IMR-90 (cell line): ENCODE data around the gene HOXA10. TPM values are rescaled to one million over a fixed set of nuclear protein-coding genes. Genes with fewer than 3 reads are reported as not detected.

Experiments
- ATAC-seq: fragments of 200-7000 bp; cut with Tn5 transposase; 2 replicates; pipeline ENCODE4 v1.9.1; 2020; ENCODE audit warnings: low read depth, mild to moderate bottlenecking, moderate library complexity
- BruUV-seq: library from RNA; stranded (reverse); fragments of 400-500 nt; replicated peaks from 2 replicates; lab custom pipeline; 2021; lab: Mats Ljungman, UMichigan
- CTCF ChIA-PET: fragments of 300-600 bp; formaldehyde crosslinking; extraction: SDS; loops from one replicate; lab custom pipeline; 2021; ENCODE audit warnings: antibody characterized with exemption; lab: Yijun Ruan, JAX
- POLR2A ChIA-PET: fragments of 300-600 bp; sonication (Branson Sonifier 250); formaldehyde crosslinking; loops from one replicate; lab custom pipeline; 2022; ENCODE audit warnings: antibody characterized with exemption; ENCODE audit not compliant: unreplicated experiment; lab: Charles Lee
- DNase-seq: peaks from one replicate; pipeline ENCODE4 v3.0.0; 2013
- H2AFZ ChIP-seq: replicated peaks from 2 replicates; pipeline ENCODE3; 2013; ENCODE audit warnings: low read length, mild to moderate bottlenecking; ENCODE audit not compliant: poor library complexity
- H2AK5ac ChIP-seq: 2 replicates; pipeline ENCODE4 v1.6.1; 2013; ENCODE audit warnings: low read depth, low read length, inconsistent platforms
- H2AK9ac ChIP-seq: replicated peaks from 2 replicates; pipeline ENCODE3; 2013; ENCODE audit warnings: mild to moderate bottlenecking, low read depth, low read length, moderate library complexity; ENCODE audit not compliant: poor library complexity
- H2BK120ac ChIP-seq: 2 replicates; pipeline ENCODE4 v1.6.1; 2013; ENCODE audit warnings: low read depth, low read length, inconsistent platforms
- H2BK15ac ChIP-seq: 3 replicates; pipeline ENCODE4 v1.6.1; 2013; ENCODE audit warnings: low read depth, low read length, inconsistent platforms
- H2BK20ac ChIP-seq: 2 replicates; pipeline ENCODE4 v1.6.1; 2013; ENCODE audit warnings: low read depth, mild to moderate bottlenecking, inconsistent platforms, low read length, moderate library complexity
- H2BK5ac ChIP-seq: 2 replicates; pipeline ENCODE4 v1.6.1; 2013; ENCODE audit warnings: mild to moderate bottlenecking, low read depth, low read length, inconsistent platforms; ENCODE audit not compliant: poor library complexity, severe bottlenecking
- H3K14ac ChIP-seq: replicated peaks from 2 replicates; pipeline ENCODE4 v1.6.1; 2013; ENCODE audit warnings: low read depth, low read length, inconsistent platforms
- H3K18ac ChIP-seq: 2 replicates; pipeline ENCODE4 v1.6.1; 2013; ENCODE audit warnings: low read depth, low read length, control low read depth
- H3K23ac ChIP-seq: 2 replicates; pipeline ENCODE4 v1.6.1; 2013; ENCODE audit warnings: low read depth, low read length, inconsistent platforms
- H3K27ac ChIP-seq: 2 replicates; pipeline ENCODE4 v1.5.1; 2013; ENCODE audit warnings: mild to moderate bottlenecking, control low read depth, low read length; ENCODE audit not compliant: insufficient read depth
- H3K27me3 ChIP-seq: 2 replicates; pipeline ENCODE4 v1.6.1; 2013; ENCODE audit warnings: low read length; ENCODE audit not compliant: control insufficient read depth, insufficient read depth
- H3K36me3 ChIP-seq: 2 replicates; pipeline ENCODE4 v1.6.1; 2013; ENCODE audit warnings: low read length, mixed read lengths; ENCODE audit not compliant: control insufficient read depth, insufficient read depth
- H3K4ac ChIP-seq: 2 replicates; pipeline ENCODE4 v1.6.1; 2013; ENCODE audit warnings: low read depth, low read length, inconsistent platforms
- H3K4me1 ChIP-seq: 2 replicates; pipeline ENCODE4 v1.6.1; 2013; ENCODE audit warnings: low read length, mixed read lengths; ENCODE audit not compliant: control insufficient read depth, insufficient read depth
- H3K4me2 ChIP-seq: 2 replicates; pipeline ENCODE4 v1.6.1; 2013; ENCODE audit warnings: low read depth, mild to moderate bottlenecking, control low read depth, low read length, moderate library complexity
- H3K4me3 ChIP-seq: 2 replicates; pipeline ENCODE4 v1.5.1; 2013; ENCODE audit warnings: low read depth, mild to moderate bottlenecking, control low read depth, low read length, moderate library complexity; ENCODE audit not compliant: insufficient read depth
- H3K56ac ChIP-seq: 2 replicates; pipeline ENCODE4 v1.6.1; 2013; ENCODE audit warnings: low read length, inconsistent platforms; ENCODE audit not compliant: insufficient read depth; ENCODE audit errors: extremely low read depth
- H3K79me1 ChIP-seq, 2 experiments: 2 replicates each; pipeline ENCODE4 v1.6.1; 2013; ENCODE audit warnings: low read length in 2 of 2, inconsistent platforms in 1 of 2, low read depth in 1 of 2
- H3K9ac ChIP-seq: 2 replicates; pipeline ENCODE4 v1.6.1; 2013; ENCODE audit warnings: low read depth, low read length, control low read depth
- H3K9me1 ChIP-seq: 2 replicates; pipeline ENCODE4 v1.6.1; 2013; ENCODE audit warnings: low read length, inconsistent platforms; ENCODE audit not compliant: insufficient read depth
- H3K9me3 ChIP-seq: 2 replicates; pipeline ENCODE4 v1.6.1; 2013; ENCODE audit warnings: low read length; ENCODE audit not compliant: control insufficient read depth, insufficient read depth
- H4K20me1 ChIP-seq: 2 replicates; pipeline ENCODE4 v1.6.1; 2013; ENCODE audit warnings: low read length, inconsistent platforms; ENCODE audit not compliant: insufficient read depth
- H4K5ac ChIP-seq: 2 replicates; pipeline ENCODE4 v1.6.1; 2013; ENCODE audit warnings: mild to moderate bottlenecking, low read depth, low read length, control low read depth
- H4K8ac ChIP-seq, 2 experiments: 2 replicates each; pipeline ENCODE4 v1.6.1; 2013; ENCODE audit warnings: low read depth in 2 of 2, low read length in 2 of 2, control low read depth in 1 of 2, inconsistent platforms in 1 of 2
- H4K91ac ChIP-seq: 2 replicates; pipeline ENCODE4 v1.6.1; 2013; ENCODE audit warnings: low read depth, low read length, inconsistent platforms; ENCODE audit not compliant: insufficient read depth
- BHLHE40 ChIP-seq: fragments of 150-350 bp; IDR thresholded peaks from 2 replicates; pipeline ENCODE4 v1.6.1; 2016; ENCODE audit warnings: mild to moderate bottlenecking, low read depth, low read length
- CHD1 ChIP-seq: IDR thresholded peaks from 2 replicates; pipeline ENCODE4 v1.6.1; 2012; ENCODE audit warnings: low read depth, low read length, improper control_type of control experiment
- FOS ChIP-seq: fragments of 150-350 bp; IDR thresholded peaks from 2 replicates; pipeline ENCODE4 v1.6.1; 2016; ENCODE audit warnings: low read depth, low read length
- MAFK ChIP-seq: IDR thresholded peaks from 2 replicates; pipeline ENCODE4 v1.6.1; 2012; ENCODE audit warnings: low read depth, low read length, improper control_type of control experiment
- MAZ ChIP-seq: IDR thresholded peaks from 2 replicates; pipeline ENCODE4 v1.6.1; 2012; ENCODE audit warnings: low read depth, mild to moderate bottlenecking, low read length, improper control_type of control experiment, moderate library complexity, borderline replicate concordance
- POLR2A ChIP-seq: IDR thresholded peaks from 2 replicates; pipeline ENCODE4 v1.6.1; 2012; ENCODE audit warnings: mild to moderate bottlenecking, low read depth, low read length
- RAD21 ChIP-seq: IDR thresholded peaks from 2 replicates; pipeline ENCODE4 v1.6.1; 2012; ENCODE audit warnings: low read length, improper control_type of control experiment
- RCOR1 ChIP-seq: IDR thresholded peaks from 2 replicates; pipeline ENCODE4 v1.6.1; 2012; ENCODE audit warnings: mild to moderate bottlenecking, low read length, improper control_type of control experiment; ENCODE audit not compliant: insufficient replicate concordance
- RFX5 ChIP-seq: IDR thresholded peaks from 2 replicates; pipeline ENCODE4 v1.8.0; 2012; ENCODE audit warnings: low read depth, mild to moderate bottlenecking, low read length, moderate library complexity
- SMC3 ChIP-seq: fragments of 150-350 bp; IDR thresholded peaks from 2 replicates; pipeline ENCODE4 v1.6.1; 2016; ENCODE audit warnings: low read depth, mild to moderate bottlenecking, antibody characterized with exemption, low read length, moderate library complexity
- WGBS, 2 experiments: methylation state at CpG; one replicate each; pipeline versions ENCODE4 v1.1.5 to v1.1.7; 2013; ENCODE audit warnings: missing lambda C conversion rate in 2 of 2; ENCODE audit not compliant: insufficient read length in 1 of 2; ENCODE audit errors: extremely low coverage in 2 of 2; 5-methylcytosine and 5-hydroxymethylcytosine counted together
- dilution Hi-C: fragments of 300-500 bp; cut with HindIII; formaldehyde crosslinking; loops from one replicate; pipeline ENCODE4 v1.14.3; 2018; ENCODE audit warnings: low sequenced_read_pairs; ENCODE audit not compliant: unreplicated experiment
- in situ Hi-C: fragments of 300-500 bp; cut with MboI; formaldehyde crosslinking; loops from 3 replicates; pipeline ENCODE4 v1.14.3; 2019; ENCODE audit warnings: low sequenced_read_pairs, inconsistent platforms, mixed read lengths
- intact Hi-C: fragments of 100-400 bp; cut with micrococcal nuclease; formaldehyde crosslinking; loops from 2 replicates; pipeline ENCODE4 v1.10.0; 2022
- polyA plus RNA-seq, 3 experiments: library from polyadenylated mRNA; depleted of rRNA; stranded (reverse); fragments of >200 nt; gene quantifications; 2 replicates each; pipeline ENCODE4 v1.2.3, GENCODE V29; 2012; ENCODE audit warnings: low replicate concordance in 1 of 3
- total RNA-seq: library from RNA; depleted of rRNA; stranded (reverse); fragments of >200 nt; gene quantifications from 2 replicates; pipeline ENCODE4 v1.2.3, GENCODE V29; 2012
- TF ChIP-seq, protein P1 (sequence below): conservative IDR thresholded peaks from 2 replicates; pipeline ENCODE4 v1.5.1; 2012; ENCODE audit warnings: mild to moderate bottlenecking, low read depth, low read length, improper control_type of control experiment
- TF ChIP-seq, protein P2 (sequence below): fragments of 150-350 bp; IDR thresholded peaks from 2 replicates; pipeline ENCODE4 v1.6.1; 2017; ENCODE audit warnings: mild to moderate bottlenecking, antibody characterized with exemption, low read length, low read depth
- TF ChIP-seq, protein P3 (sequence below): fragments of 150-350 bp; IDR thresholded peaks from 2 replicates; pipeline ENCODE4 v1.6.1; 2016; ENCODE audit warnings: low read depth, mild to moderate bottlenecking, low read length, moderate library complexity, borderline replicate concordance

HOXA10 gene
- total and polyA plus RNA-seq, 2 of the 4 experiments (the other 2 are of a cell fraction), result 0.10 to 0.18 TPM

DNA sequence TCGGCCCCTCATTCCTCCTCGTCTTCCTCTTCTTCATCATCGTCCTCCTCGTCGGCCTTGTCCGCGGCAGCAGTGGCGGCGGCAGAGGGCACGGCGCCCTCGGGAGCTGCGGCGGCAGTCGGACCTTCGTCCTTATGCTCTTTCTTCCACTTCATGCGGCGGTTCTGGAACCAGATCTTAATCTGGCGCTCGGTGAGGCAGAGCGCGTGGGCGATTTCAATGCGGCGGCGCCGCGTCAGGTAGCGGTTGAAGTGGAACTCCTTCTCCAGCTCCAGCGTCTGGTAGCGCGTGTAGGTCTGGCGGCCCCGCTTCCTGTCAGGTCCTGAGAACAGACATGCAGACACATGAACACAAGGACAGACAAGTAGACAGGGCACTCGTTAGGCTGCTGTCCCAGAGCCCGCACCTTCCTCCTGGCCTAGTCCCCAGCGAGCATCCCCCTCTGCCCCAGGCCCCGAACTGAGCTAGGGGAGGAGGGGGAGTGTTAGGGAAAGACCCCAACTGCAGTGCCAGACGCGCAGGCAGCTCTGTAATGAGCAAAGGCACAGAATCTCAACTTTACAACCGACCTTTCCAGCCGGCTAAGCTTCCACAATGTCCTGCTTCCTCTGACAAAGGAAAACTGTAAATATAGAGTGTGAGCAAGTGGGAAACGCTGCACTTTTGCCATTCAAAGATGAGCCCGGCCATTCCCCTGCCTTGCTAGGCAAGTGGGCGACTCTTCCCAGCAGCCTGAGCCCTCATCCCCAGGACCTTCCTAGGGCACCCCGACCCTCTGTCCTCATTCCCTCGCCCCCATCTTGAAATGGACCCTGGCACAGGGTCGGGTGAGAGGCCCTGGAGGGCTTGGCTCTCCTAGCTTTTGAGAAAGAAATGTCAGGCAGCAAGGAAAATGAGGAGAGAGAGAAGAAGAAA lies 19.0 kb downstream of the HOXA10 start:
- peak overlapping the region; percentile 38 for H2AFZ ChIP-seq
- H3K4me1 ChIP-seq, result peaks cover 6% of the 10 kb centered on the region; the same call in 1 of the 2 replicates
- H2AK5ac ChIP-seq, result no peak overlapping the region
- no peak overlapping the region for H4K91ac ChIP-seq
- H3K4me3 ChIP-seq, result peak overlapping the region; percentile 69; the same call in 1 of the 2 replicates
- no peaks in the 10 kb centered on the region for H3K36me3 ChIP-seq
- in situ Hi-C loops, result loop anchor here (5.0 kb wide), 2 partner anchors 788 to 1303 kb away; no protein-coding TSS in a partner anchor
- ChIA-PET CTCF (no interaction called here), POLR2A (no interaction called here)
- H3K79me1 ChIP-seq, result 0 out of 4 replicates have a peak, but pooled peaks cover 0 to 10% of the 10 kb centered on the region in 2 experiments
- H3K18ac ChIP-seq, result no peak overlapping the region
- BruUV-seq, result no TSS peak
- H4K8ac ChIP-seq, result peak overlapping the region; percentile 6 to 90; a peak in 2 of 4 replicates
- peak overlapping the region; percentile 34 for H3K27ac ChIP-seq
- H3K9me3 ChIP-seq, result no peaks in the 10 kb centered on the region
- DNase-seq, result no peak
- peak overlapping the region; percentile 7; the same call in 1 of the 2 replicates for H3K23ac ChIP-seq
- peak overlapping the region; percentile 88 for H3K4me2 ChIP-seq
- WGBS, 2 experiments, result 61% methylated on average over 32 of the region's 48 CpGs; no CpG with 5 or more reads in 1 of the 2 experiments
- dilution Hi-C loops, result no loop called here
- intact Hi-C loops, result no loop called here
- no peak overlapping the region for H2BK20ac ChIP-seq
- no peak overlapping the region for H2AK9ac ChIP-seq
- H3K56ac ChIP-seq, result no peak overlapping the region
- H2BK5ac ChIP-seq, result no peak overlapping the region
- no peak overlapping the region; the same call in 1 of the 2 replicates for H4K5ac ChIP-seq
- H2BK15ac ChIP-seq, result no peak overlapping the region
- no peak overlapping the region for H2BK120ac ChIP-seq
- no peaks in the 10 kb centered on the region; the same call in 1 of the 2 replicates for H3K27me3 ChIP-seq
- H3K9me1 ChIP-seq, result peaks cover 3% of the 10 kb centered on the region; the same call in 1 of the 2 replicates
- H3K9ac ChIP-seq, result peak overlapping the region; percentile 44; the same call in 1 of the 2 replicates
- no peak for ATAC-seq
- 0 out of 2 replicates have a peak overlapping the region, but pooled peaks have one; percentile 3 for H3K4ac ChIP-seq
- H4K20me1 ChIP-seq, result no peaks in the 10 kb centered on the region
- H3K14ac ChIP-seq, result 0 out of 2 replicates have a peak overlapping the region, but pooled peaks have one; percentile 8
- TF ChIP-seq SMC3 (no peak), RCOR1 (no peak), CHD1 (no peak), MAFK (no peak), BHLHE40 (no peak), POLR2A (no peak), FOS (no peak), MAZ (no peak), RAD21 (no peak), RFX5 (no peak)
- TF ChIP-seq, protein P1, sequence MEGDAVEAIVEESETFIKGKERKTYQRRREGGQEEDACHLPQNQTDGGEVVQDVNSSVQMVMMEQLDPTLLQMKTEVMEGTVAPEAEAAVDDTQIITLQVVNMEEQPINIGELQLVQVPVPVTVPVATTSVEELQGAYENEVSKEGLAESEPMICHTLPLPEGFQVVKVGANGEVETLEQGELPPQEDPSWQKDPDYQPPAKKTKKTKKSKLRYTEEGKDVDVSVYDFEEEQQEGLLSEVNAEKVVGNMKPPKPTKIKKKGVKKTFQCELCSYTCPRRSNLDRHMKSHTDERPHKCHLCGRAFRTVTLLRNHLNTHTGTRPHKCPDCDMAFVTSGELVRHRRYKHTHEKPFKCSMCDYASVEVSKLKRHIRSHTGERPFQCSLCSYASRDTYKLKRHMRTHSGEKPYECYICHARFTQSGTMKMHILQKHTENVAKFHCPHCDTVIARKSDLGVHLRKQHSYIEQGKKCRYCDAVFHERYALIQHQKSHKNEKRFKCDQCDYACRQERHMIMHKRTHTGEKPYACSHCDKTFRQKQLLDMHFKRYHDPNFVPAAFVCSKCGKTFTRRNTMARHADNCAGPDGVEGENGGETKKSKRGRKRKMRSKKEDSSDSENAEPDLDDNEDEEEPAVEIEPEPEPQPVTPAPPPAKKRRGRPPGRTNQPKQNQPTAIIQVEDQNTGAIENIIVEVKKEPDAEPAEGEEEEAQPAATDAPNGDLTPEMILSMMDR, result no peak
- TF ChIP-seq, protein P2, sequence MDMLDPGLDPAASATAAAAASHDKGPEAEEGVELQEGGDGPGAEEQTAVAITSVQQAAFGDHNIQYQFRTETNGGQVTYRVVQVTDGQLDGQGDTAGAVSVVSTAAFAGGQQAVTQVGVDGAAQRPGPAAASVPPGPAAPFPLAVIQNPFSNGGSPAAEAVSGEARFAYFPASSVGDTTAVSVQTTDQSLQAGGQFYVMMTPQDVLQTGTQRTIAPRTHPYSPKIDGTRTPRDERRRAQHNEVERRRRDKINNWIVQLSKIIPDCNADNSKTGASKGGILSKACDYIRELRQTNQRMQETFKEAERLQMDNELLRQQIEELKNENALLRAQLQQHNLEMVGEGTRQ, result no peak
- TF ChIP-seq, protein P3, sequence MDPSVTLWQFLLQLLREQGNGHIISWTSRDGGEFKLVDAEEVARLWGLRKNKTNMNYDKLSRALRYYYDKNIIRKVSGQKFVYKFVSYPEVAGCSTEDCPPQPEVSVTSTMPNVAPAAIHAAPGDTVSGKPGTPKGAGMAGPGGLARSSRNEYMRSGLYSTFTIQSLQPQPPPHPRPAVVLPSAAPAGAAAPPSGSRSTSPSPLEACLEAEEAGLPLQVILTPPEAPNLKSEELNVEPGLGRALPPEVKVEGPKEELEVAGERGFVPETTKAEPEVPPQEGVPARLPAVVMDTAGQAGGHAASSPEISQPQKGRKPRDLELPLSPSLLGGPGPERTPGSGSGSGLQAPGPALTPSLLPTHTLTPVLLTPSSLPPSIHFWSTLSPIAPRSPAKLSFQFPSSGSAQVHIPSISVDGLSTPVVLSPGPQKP, result no peak
